HepG2 (cell line): ENCODE measurements around the gene MCM10. TPM values are rescaled to one million over a fixed set of nuclear protein-coding genes. Genes with fewer than 3 reads are reported as not detected.

Experiments used
- DPF2 ChIP-seq: sonication (generic); formaldehyde crosslinking; IDR thresholded peaks from 2 replicates; pipeline ENCODE4 v1.4.0; 2020; ENCODE audit warnings: mild to moderate bottlenecking, low read depth, missing genetic modification reagents, borderline replicate concordance
- HOXA7 ChIP-seq: sonication (generic); formaldehyde crosslinking; IDR thresholded peaks from 2 replicates; pipeline ENCODE4 v1.8.1; 2022; ENCODE audit warnings: mild to moderate bottlenecking, missing genetic modification reagents, moderate library complexity
- RARA ChIP-seq: IDR thresholded peaks from 2 replicates; pipeline ENCODE4 v1.6.1; 2016; ENCODE audit warnings: missing genetic modification reagents, missing compliant biosample characterization
- SP5 ChIP-seq: IDR thresholded peaks from 2 replicates; pipeline ENCODE4 v1.6.1; 2016; ENCODE audit warnings: low read depth, borderline replicate concordance
- TOE1 ChIP-seq: sonication (generic); formaldehyde crosslinking; IDR thresholded peaks from 2 replicates; pipeline ENCODE4 v1.4.0; 2020; ENCODE audit warnings: mild to moderate bottlenecking, missing genetic modification reagents
- ZBTB7B ChIP-seq: sonication (generic); formaldehyde crosslinking; IDR thresholded peaks from 2 replicates; pipeline ENCODE4 v1.4.0; 2020; ENCODE audit warnings: missing genetic modification reagents
- ZFP62 ChIP-seq: sonication (generic); formaldehyde crosslinking; IDR thresholded peaks from 2 replicates; pipeline ENCODE4 v1.4.0; 2020; ENCODE audit warnings: missing genetic modification reagents
- ZNF256 ChIP-seq: sonication (generic); formaldehyde crosslinking; conservative IDR thresholded peaks from 2 replicates; pipeline ENCODE4 v1.4.0; 2020; ENCODE audit warnings: missing genetic modification reagents
- ZNF614 ChIP-seq: IDR thresholded peaks from 2 replicates; pipeline ENCODE4 v1.6.1; 2018; ENCODE audit warnings: missing biosample characterization, missing genetic modification reagents, inconsistent platforms, borderline replicate concordance
- polyA plus RNA-seq, 8 experiments: library from polyadenylated mRNA; depleted of rRNA in 3 of 8; stranded (reverse) in 7 of 8; unstranded in 1 of 8; fragments of >200 nt; fragmentation: Illumina TruSeq in 4 of 8; extraction: Trizol in 4 of 8; gene quantifications; 2 replicates each; pipeline versions ENCODE4 v1.2.1 to v1.2.3, GENCODE V29; 2011 to 2016; ENCODE audit warnings: low read depth in 4 of 8, missing spikeins in 1 of 8, mixed read lengths in 1 of 8; ENCODE audit not compliant: insufficient read depth in 1 of 8
- total RNA-seq, 5 experiments: library from RNA; depleted of rRNA; stranded (reverse); fragments of >200 nt; fragmentation: Illumina TruSeq; extraction: Trizol; gene quantifications; 2 replicates each; pipeline ENCODE4 v1.2.3, GENCODE V29; 2016; ENCODE audit warnings: low read depth in 1 of 5
- TF ChIP-seq, protein P1 (sequence below): sonication (generic); formaldehyde crosslinking; IDR thresholded peaks from 2 replicates; pipeline ENCODE4 v1.4.0; 2020; ENCODE audit warnings: missing genetic modification reagents
- TF ChIP-seq, protein P2 (sequence below): sonication (generic); formaldehyde crosslinking; IDR thresholded peaks from 2 replicates; pipeline ENCODE4 v1.4.0; 2020; ENCODE audit warnings: mild to moderate bottlenecking, missing genetic modification reagents, borderline replicate concordance
- TF ChIP-seq, protein P3 (sequence below): sonication (generic); formaldehyde crosslinking; IDR thresholded peaks from 2 replicates; pipeline ENCODE4 v1.8.1; 2023; ENCODE audit warnings: mild to moderate bottlenecking, missing genetic modification reagents
- TF ChIP-seq, protein P4 (sequence below): sonication (generic); formaldehyde crosslinking; IDR thresholded peaks from 2 replicates; pipeline ENCODE4 v1.4.0; 2020; ENCODE audit warnings: missing genetic modification reagents, borderline replicate concordance

MCM10 gene
- total and polyA plus RNA-seq, 2 of the 13 experiments (the other 11 are each of a cell fraction or from before 2014, with no cell fraction given) = 2.8 to 31.3 TPM

DNA sequence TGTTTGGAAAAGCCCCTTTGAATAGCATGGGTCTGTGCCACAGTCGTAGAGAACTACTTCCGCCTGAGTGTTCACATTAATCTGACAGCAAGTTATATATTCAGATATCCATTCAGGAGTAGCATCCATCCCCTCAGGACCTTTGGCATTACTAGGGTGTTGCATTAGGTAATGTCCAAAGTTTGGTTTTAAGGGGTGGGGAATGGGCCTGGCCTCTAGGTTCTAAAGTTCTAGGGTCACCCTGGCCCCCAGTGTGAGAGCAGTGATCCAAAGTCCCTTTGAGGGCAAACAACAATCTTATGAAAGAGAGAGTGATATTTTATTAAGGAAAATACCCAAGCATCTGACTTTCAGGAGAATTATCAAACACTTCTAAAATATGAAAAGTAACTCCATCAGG is 12.3 kb downstream of the MCM10 start (continued):
- TF ChIP-seq, protein P1, sequence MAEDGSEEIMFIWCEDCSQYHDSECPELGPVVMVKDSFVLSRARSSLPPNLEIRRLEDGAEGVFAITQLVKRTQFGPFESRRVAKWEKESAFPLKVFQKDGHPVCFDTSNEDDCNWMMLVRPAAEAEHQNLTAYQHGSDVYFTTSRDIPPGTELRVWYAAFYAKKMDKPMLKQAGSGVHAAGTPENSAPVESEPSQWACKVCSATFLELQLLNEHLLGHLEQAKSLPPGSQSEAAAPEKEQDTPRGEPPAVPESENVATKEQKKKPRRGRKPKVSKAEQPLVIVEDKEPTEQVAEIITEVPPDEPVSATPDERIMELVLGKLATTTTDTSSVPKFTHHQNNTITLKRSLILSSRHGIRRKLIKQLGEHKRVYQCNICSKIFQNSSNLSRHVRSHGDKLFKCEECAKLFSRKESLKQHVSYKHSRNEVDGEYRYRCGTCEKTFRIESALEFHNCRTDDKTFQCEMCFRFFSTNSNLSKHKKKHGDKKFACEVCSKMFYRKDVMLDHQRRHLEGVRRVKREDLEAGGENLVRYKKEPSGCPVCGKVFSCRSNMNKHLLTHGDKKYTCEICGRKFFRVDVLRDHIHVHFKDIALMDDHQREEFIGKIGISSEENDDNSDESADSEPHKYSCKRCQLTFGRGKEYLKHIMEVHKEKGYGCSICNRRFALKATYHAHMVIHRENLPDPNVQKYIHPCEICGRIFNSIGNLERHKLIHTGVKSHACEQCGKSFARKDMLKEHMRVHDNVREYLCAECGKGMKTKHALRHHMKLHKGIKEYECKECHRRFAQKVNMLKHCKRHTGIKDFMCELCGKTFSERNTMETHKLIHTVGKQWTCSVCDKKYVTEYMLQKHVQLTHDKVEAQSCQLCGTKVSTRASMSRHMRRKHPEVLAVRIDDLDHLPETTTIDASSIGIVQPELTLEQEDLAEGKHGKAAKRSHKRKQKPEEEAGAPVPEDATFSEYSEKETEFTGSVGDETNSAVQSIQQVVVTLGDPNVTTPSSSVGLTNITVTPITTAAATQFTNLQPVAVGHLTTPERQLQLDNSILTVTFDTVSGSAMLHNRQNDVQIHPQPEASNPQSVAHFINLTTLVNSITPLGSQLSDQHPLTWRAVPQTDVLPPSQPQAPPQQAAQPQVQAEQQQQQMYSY = no peak
- TF ChIP-seq DPF2 (CRISPR knock-in tag) (0 out of 2 replicates have a peak, but pooled peaks have one; percentile 18), ZBTB7B (CRISPR knock-in tag) (peak; percentile 47; the same call in 1 of the 2 replicates), ZNF256 (CRISPR knock-in tag) (no peak), ZNF614 (CRISPR knock-in tag) (0 out of 2 replicates have a peak, but pooled peaks have one; percentile 29), HOXA7 (no peak), RARA (peak; percentile 19; the same call in 1 of the 2 replicates), SP5 (0 out of 2 replicates have a peak, but pooled peaks have one; percentile 36), TOE1 (CRISPR knock-in tag) (no peak), ZFP62 (CRISPR knock-in tag) (no peak)
- TF ChIP-seq, protein P2, sequence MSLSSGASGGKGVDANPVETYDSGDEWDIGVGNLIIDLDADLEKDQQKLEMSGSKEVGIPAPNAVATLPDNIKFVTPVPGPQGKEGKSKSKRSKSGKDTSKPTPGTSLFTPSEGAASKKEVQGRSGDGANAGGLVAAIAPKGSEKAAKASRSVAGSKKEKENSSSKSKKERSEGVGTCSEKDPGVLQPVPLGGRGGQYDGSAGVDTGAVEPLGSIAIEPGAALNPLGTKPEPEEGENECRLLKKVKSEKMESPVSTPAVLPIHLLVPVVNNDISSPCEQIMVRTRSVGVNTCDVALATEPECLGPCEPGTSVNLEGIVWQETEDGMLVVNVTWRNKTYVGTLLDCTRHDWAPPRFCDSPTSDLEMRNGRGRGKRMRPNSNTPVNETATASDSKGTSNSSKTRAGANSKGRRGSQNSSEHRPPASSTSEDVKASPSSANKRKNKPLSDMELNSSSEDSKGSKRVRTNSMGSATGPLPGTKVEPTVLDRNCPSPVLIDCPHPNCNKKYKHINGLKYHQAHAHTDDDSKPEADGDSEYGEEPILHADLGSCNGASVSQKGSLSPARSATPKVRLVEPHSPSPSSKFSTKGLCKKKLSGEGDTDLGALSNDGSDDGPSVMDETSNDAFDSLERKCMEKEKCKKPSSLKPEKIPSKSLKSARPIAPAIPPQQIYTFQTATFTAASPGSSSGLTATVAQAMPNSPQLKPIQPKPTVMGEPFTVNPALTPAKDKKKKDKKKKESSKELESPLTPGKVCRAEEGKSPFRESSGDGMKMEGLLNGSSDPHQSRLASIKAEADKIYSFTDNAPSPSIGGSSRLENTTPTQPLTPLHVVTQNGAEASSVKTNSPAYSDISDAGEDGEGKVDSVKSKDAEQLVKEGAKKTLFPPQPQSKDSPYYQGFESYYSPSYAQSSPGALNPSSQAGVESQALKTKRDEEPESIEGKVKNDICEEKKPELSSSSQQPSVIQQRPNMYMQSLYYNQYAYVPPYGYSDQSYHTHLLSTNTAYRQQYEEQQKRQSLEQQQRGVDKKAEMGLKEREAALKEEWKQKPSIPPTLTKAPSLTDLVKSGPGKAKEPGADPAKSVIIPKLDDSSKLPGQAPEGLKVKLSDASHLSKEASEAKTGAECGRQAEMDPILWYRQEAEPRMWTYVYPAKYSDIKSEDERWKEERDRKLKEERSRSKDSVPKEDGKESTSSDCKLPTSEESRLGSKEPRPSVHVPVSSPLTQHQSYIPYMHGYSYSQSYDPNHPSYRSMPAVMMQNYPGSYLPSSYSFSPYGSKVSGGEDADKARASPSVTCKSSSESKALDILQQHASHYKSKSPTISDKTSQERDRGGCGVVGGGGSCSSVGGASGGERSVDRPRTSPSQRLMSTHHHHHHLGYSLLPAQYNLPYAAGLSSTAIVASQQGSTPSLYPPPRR (CRISPR knock-in tag) = peak; percentile 12; the same call in 1 of the 2 replicates
- TF ChIP-seq, protein P3, sequence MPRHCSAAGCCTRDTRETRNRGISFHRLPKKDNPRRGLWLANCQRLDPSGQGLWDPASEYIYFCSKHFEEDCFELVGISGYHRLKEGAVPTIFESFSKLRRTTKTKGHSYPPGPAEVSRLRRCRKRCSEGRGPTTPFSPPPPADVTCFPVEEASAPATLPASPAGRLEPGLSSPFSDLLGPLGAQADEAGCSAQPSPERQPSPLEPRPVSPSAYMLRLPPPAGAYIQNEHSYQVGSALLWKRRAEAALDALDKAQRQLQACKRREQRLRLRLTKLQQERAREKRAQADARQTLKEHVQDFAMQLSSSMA = no peak
- TF ChIP-seq, protein P4, sequence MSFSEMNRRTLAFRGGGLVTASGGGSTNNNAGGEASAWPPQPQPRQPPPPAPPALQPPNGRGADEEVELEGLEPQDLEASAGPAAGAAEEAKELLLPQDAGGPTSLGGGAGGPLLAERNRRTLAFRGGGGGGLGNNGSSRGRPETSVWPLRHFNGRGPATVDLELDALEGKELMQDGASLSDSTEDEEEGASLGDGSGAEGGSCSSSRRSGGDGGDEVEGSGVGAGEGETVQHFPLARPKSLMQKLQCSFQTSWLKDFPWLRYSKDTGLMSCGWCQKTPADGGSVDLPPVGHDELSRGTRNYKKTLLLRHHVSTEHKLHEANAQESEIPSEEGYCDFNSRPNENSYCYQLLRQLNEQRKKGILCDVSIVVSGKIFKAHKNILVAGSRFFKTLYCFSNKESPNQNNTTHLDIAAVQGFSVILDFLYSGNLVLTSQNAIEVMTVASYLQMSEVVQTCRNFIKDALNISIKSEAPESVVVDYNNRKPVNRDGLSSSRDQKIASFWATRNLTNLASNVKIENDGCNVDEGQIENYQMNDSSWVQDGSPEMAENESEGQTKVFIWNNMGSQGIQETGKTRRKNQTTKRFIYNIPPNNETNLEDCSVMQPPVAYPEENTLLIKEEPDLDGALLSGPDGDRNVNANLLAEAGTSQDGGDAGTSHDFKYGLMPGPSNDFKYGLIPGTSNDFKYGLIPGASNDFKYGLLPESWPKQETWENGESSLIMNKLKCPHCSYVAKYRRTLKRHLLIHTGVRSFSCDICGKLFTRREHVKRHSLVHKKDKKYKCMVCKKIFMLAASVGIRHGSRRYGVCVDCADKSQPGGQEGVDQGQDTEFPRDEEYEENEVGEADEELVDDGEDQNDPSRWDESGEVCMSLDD (CRISPR knock-in tag) = no peak
